Stimulated activated CD8-positive, alpha-beta memory T cell treated with anti-CD3 and anti-CD28 coated beads, Interleukin-2, amount 100 ng/mL, for 1 hour (primary cell): ENCODE measurements around the gene TTLL5.

Source experiments
- DNase-seq, 2 donors: peaks; one replicate each; pipeline ENCODE4 v3.0.0-alpha.2; 2020; ENCODE audit warnings: low read depth in 2 of 2

TTLL5 gene

GRCh38 chr14:75804570-75805275 lies 143.7 kb downstream of the TTLL5 start:
- DNase-seq = no peak

DNA sequence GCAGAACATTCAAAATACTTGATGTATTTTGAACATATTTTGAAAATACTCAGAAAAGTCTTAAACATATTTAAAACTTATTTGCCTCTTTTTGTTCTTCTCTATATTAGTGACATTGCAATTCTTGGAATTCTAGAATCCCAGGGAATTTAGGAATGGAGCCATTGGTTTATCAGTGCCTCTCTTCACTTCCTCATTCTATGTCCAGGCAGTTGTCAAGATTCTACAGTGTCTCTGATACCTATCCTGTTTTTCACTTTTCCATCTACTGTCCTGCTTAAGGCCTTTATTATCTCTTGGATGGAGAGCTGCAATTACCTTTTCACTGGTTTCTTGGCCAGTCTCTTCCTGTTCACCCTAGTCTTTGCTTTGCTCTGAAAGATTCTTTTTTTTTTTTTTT lies 144.6 kb downstream of the TTLL5 start:
- no peak for DNase-seq

GRCh38 chr14:75806352-75806832 lies 145.3 kb downstream of the TTLL5 start:
- DNase-seq = no peak

GRCh38 chr14:75807667-75808360 lies 146.8 kb downstream of the TTLL5 start:
- DNase-seq = no peak

- DNase-seq = no peak
Observed at GRCh38 chr14:75811136-75811829, 150.2 kb downstream of the TTLL5 start.

DNA sequence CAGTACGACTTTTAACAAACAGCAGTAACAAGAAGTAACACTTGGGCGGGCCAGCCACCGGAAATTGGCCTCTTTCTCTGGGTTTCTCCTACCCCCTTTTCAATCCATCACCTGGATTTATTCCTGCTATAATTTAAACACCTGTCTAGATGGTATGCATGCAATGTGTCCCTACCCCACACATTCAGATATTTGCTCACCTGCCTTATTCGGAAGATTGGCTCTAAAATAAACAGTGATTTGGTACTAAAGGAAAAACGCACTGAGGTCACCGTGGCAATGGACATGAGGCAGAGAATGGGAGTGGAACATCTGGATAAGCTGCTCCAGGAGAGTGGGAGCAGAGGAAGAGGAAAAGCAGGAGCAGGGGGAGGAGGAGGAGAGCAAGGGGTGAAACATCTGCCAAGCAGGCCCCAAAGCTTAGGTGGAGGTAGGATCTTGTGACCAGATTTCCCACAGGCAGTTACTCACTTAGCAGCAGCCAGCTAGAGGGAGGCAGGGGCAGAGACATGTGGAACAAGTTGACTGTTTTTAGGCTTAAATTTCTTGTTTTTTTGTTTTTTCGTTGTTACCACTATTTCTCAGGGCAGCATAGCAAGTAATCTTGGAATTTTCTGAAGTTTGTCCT lies 150.9 kb downstream of the TTLL5 start:
- no peak for DNase-seq

GRCh38 chr14:75812622-75813021 lies 151.6 kb downstream of the TTLL5 start:
- no peak for DNase-seq

GRCh38 chr14:75820761-75821160 lies 159.7 kb downstream of the TTLL5 start:
- no peak for DNase-seq

- DNase-seq = no peak
Observed at GRCh38 chr14:75821831-75822521, 160.9 kb downstream of the TTLL5 start.

DNA sequence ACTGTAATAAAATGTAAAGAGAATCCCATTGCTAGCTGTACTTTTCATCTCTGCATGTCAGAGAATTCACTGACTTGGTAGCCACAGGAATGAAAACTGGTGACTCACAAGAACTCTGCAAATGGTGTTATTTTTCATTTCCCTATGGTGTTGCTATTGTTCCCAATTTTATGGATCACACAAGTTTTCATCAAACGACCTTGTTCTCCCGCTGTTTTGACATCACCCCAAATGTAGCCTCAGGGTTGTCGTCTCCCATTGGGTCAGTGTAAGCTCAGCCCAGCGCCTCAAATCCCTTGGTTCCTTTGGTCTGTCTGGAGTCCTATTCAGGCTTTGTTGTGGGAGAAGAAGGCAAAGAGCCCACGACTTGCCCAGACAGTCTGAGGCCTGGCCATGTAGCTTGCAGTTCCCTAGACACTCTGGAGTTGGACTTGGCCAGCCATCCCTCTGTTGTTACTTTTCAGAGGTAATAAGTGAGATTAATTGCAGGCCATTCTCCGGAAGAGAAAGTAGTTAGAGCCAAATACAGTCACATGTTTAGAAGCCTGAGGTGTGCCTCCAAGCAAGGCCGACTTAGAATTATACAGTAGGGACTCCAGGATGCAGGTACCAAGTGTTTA lies 161.6 kb downstream of the TTLL5 start:
- DNase-seq = no peak

DNA sequence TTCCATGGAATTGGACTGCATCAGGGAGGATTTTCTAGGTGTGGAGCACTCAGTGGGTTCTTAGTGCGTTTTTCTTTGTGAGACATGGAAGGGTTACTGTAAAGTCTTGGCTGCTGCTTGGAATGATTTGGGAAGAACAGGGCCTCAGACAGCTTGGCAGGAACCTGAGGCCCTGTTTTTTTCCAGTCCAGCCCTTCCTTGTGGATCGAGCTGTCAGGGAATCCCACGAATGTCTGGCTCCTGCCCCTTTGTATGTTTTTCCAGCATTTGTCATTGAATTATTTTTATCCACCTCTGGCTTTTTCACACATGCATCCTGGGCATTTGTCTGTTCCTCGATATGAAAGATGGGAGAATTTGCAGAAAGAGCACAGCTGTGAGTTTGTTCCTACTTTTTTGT lies 162.3 kb downstream of the TTLL5 start:
- DNase-seq = no peak

- DNase-seq = no peak
Observed at GRCh38 chr14:75824318-75824717, 163.3 kb downstream of the TTLL5 start.

DNA sequence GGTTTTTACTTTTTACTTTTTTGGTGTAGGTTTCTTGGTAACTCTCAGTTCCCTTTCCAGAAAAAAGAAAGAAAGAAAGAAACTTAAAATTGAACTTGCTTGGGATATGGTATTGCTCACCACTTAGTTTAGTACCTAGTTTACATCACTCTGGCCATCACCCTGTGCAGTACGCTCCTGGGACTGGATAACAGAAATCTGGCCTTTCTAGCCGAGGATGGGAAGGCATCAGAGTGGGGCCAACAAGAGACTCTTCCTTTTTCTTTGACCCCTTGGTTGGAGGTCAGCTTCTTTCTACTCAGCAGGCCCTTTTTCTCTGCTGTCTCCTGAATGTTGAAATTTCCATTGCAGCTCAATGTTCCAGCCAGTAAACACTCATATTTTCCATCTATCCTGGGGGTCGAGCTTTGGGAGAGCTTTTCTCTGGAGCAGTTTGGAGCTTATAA lies 164.1 kb downstream of the TTLL5 start:
- DNase-seq = no peak

GRCh38 chr14:75826599-75826998 lies 165.6 kb downstream of the TTLL5 start:
- no peak for DNase-seq

DNA sequence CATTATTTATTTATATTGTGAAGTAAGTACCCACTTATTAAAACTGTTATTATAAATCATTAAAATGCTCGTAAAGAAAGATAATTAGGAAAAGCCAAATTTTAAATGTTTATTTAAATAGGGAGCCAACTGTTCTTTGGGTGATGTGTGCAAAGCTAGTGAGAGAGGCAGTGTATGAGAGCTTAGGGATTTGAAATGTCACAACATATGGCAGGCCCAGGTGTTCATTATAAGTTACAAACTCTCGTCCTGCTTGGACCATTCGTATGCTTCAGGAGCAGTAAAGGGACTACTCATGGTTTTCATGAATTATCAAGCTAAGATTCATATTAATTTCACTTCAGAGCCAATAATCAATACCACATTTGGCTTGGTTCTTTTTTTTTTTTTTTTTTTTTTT lies 166.3 kb downstream of the TTLL5 start:
- DNase-seq = no peak

DNA sequence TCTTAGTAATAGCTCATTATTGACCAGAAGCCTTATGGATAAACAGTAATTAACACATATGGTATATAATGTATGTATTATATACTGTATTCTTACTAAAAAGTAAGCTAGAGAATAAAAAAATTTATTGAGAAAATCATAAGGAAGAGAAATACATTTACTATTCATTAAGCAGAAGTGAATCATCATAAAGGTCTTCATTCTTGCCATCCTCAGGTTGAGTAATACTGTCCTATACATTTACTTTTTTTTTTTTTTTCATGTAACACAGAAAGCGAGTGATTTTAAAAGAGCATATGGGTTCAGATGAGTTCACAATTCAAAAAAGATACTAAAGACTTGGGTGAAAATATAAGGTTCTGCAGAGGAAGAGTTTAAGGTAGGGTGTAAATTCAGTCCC lies 168.3 kb downstream of the TTLL5 start:
- no peak for DNase-seq

- peak in 1 of 2 donors; percentile 8 for DNase-seq
Observed at GRCh38 chr14:75831455-75831854, 170.4 kb downstream of the TTLL5 start.

DNA sequence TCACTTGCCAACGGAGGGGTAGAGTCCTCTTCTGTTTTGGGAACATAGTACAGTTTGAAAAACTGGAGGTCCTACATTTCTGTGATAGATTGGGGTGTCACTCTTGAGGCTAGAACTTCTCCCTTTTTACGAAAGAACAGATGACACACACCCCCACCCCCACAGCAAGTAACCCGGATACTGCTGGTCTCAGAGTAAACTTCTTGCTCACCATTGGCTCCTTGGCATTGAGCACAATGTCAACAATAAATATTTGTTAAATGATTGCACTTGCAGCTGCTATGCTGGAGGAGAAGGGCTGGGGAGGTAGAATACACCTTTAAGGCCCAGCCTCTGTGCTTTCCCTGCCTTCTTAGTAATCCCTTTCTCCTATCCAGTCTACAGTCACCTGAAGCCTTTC lies 170.9 kb downstream of the TTLL5 start:
- DNase-seq = no peak

GRCh38 chr14:75832621-75833297 lies 171.7 kb downstream of the TTLL5 start:
- DNase-seq = no peak

GRCh38 chr14:75833326-75834020 lies 172.4 kb downstream of the TTLL5 start:
- DNase-seq = no peak
